IMR-90 (cell line): Measurements from ENCODE around the gene PNMA1. TPM values are rescaled to one million over a fixed set of nuclear protein-coding genes. Genes with fewer than 3 reads are reported as not detected.
A peak's percentile ranks its signal among the peaks of the same experiment; 100 is the strongest.

ENCODE experiments used
- ATAC-seq: fragments of 200-7000 bp; cut with Tn5 transposase; 2 replicates; pipeline ENCODE4 v1.9.1; 2020; ENCODE audit warnings: low read depth, mild to moderate bottlenecking, moderate library complexity
- BruUV-seq: library from RNA; stranded (reverse); fragments of 400-500 nt; replicated peaks from 2 replicates; lab custom pipeline; 2021; lab: Mats Ljungman, UMichigan
- CTCF ChIA-PET: fragments of 300-600 bp; formaldehyde crosslinking; extraction: SDS; loops from one replicate; lab custom pipeline; 2021; ENCODE audit warnings: antibody characterized with exemption; lab: Yijun Ruan, JAX
- POLR2A ChIA-PET: fragments of 300-600 bp; sonication (Branson Sonifier 250); formaldehyde crosslinking; loops from one replicate; lab custom pipeline; 2022; ENCODE audit warnings: antibody characterized with exemption; ENCODE audit not compliant: unreplicated experiment; lab: Charles Lee
- DNase-seq: peaks from one replicate; pipeline ENCODE4 v3.0.0; 2013
- H2AFZ ChIP-seq: replicated peaks from 2 replicates; pipeline ENCODE3; 2013; ENCODE audit warnings: low read length, mild to moderate bottlenecking; ENCODE audit not compliant: poor library complexity
- H2AK5ac ChIP-seq: 2 replicates; pipeline ENCODE4 v1.6.1; 2013; ENCODE audit warnings: low read depth, low read length, inconsistent platforms
- H2AK9ac ChIP-seq: replicated peaks from 2 replicates; pipeline ENCODE3; 2013; ENCODE audit warnings: mild to moderate bottlenecking, low read depth, low read length, moderate library complexity; ENCODE audit not compliant: poor library complexity
- H2BK120ac ChIP-seq: 2 replicates; pipeline ENCODE4 v1.6.1; 2013; ENCODE audit warnings: low read depth, low read length, inconsistent platforms
- H2BK15ac ChIP-seq: 3 replicates; pipeline ENCODE4 v1.6.1; 2013; ENCODE audit warnings: low read depth, low read length, inconsistent platforms
- H2BK20ac ChIP-seq: 2 replicates; pipeline ENCODE4 v1.6.1; 2013; ENCODE audit warnings: low read depth, mild to moderate bottlenecking, inconsistent platforms, low read length, moderate library complexity
- H2BK5ac ChIP-seq: 2 replicates; pipeline ENCODE4 v1.6.1; 2013; ENCODE audit warnings: mild to moderate bottlenecking, low read depth, low read length, inconsistent platforms; ENCODE audit not compliant: poor library complexity, severe bottlenecking
- H3K14ac ChIP-seq: replicated peaks from 2 replicates; pipeline ENCODE4 v1.6.1; 2013; ENCODE audit warnings: low read depth, low read length, inconsistent platforms
- H3K18ac ChIP-seq: 2 replicates; pipeline ENCODE4 v1.6.1; 2013; ENCODE audit warnings: low read depth, low read length, control low read depth
- H3K23ac ChIP-seq: 2 replicates; pipeline ENCODE4 v1.6.1; 2013; ENCODE audit warnings: low read depth, low read length, inconsistent platforms
- H3K27ac ChIP-seq: 2 replicates; pipeline ENCODE4 v1.5.1; 2013; ENCODE audit warnings: mild to moderate bottlenecking, control low read depth, low read length; ENCODE audit not compliant: insufficient read depth
- H3K27me3 ChIP-seq: 2 replicates; pipeline ENCODE4 v1.6.1; 2013; ENCODE audit warnings: low read length; ENCODE audit not compliant: control insufficient read depth, insufficient read depth
- H3K36me3 ChIP-seq: 2 replicates; pipeline ENCODE4 v1.6.1; 2013; ENCODE audit warnings: low read length, mixed read lengths; ENCODE audit not compliant: control insufficient read depth, insufficient read depth
- H3K4ac ChIP-seq: 2 replicates; pipeline ENCODE4 v1.6.1; 2013; ENCODE audit warnings: low read depth, low read length, inconsistent platforms
- H3K4me1 ChIP-seq: 2 replicates; pipeline ENCODE4 v1.6.1; 2013; ENCODE audit warnings: low read length, mixed read lengths; ENCODE audit not compliant: control insufficient read depth, insufficient read depth
- H3K4me2 ChIP-seq: 2 replicates; pipeline ENCODE4 v1.6.1; 2013; ENCODE audit warnings: low read depth, mild to moderate bottlenecking, control low read depth, low read length, moderate library complexity
- H3K4me3 ChIP-seq: 2 replicates; pipeline ENCODE4 v1.5.1; 2013; ENCODE audit warnings: low read depth, mild to moderate bottlenecking, control low read depth, low read length, moderate library complexity; ENCODE audit not compliant: insufficient read depth
- H3K56ac ChIP-seq: 2 replicates; pipeline ENCODE4 v1.6.1; 2013; ENCODE audit warnings: low read length, inconsistent platforms; ENCODE audit not compliant: insufficient read depth; ENCODE audit errors: extremely low read depth
- H3K79me1 ChIP-seq, 2 experiments: 2 replicates each; pipeline ENCODE4 v1.6.1; 2013; ENCODE audit warnings: low read length in 2 of 2, inconsistent platforms in 1 of 2, low read depth in 1 of 2
- H3K9ac ChIP-seq: 2 replicates; pipeline ENCODE4 v1.6.1; 2013; ENCODE audit warnings: low read depth, low read length, control low read depth
- H3K9me1 ChIP-seq: 2 replicates; pipeline ENCODE4 v1.6.1; 2013; ENCODE audit warnings: low read length, inconsistent platforms; ENCODE audit not compliant: insufficient read depth
- H3K9me3 ChIP-seq: 2 replicates; pipeline ENCODE4 v1.6.1; 2013; ENCODE audit warnings: low read length; ENCODE audit not compliant: control insufficient read depth, insufficient read depth
- H4K20me1 ChIP-seq: 2 replicates; pipeline ENCODE4 v1.6.1; 2013; ENCODE audit warnings: low read length, inconsistent platforms; ENCODE audit not compliant: insufficient read depth
- H4K5ac ChIP-seq: 2 replicates; pipeline ENCODE4 v1.6.1; 2013; ENCODE audit warnings: mild to moderate bottlenecking, low read depth, low read length, control low read depth
- H4K8ac ChIP-seq, 2 experiments: 2 replicates each; pipeline ENCODE4 v1.6.1; 2013; ENCODE audit warnings: low read depth in 2 of 2, low read length in 2 of 2, control low read depth in 1 of 2, inconsistent platforms in 1 of 2
- H4K91ac ChIP-seq: 2 replicates; pipeline ENCODE4 v1.6.1; 2013; ENCODE audit warnings: low read depth, low read length, inconsistent platforms; ENCODE audit not compliant: insufficient read depth
- CEBPB ChIP-seq: IDR thresholded peaks from 2 replicates; pipeline ENCODE4 v1.6.1; 2012; ENCODE audit warnings: low read depth, low read length, improper control_type of control experiment
- CHD1 ChIP-seq: IDR thresholded peaks from 2 replicates; pipeline ENCODE4 v1.6.1; 2012; ENCODE audit warnings: low read depth, low read length, improper control_type of control experiment
- ELK1 ChIP-seq: fragments of 150-350 bp; IDR thresholded peaks from 2 replicates; pipeline ENCODE4 v1.6.1; 2016; ENCODE audit warnings: low read depth, mild to moderate bottlenecking, low read length, moderate library complexity, borderline replicate concordance
- FOS ChIP-seq: fragments of 150-350 bp; IDR thresholded peaks from 2 replicates; pipeline ENCODE4 v1.6.1; 2016; ENCODE audit warnings: low read depth, low read length
- MAFK ChIP-seq: IDR thresholded peaks from 2 replicates; pipeline ENCODE4 v1.6.1; 2012; ENCODE audit warnings: low read depth, low read length, improper control_type of control experiment
- MXI1 ChIP-seq: IDR thresholded peaks from 2 replicates; pipeline ENCODE4 v1.6.1; 2012; ENCODE audit warnings: low read depth, mild to moderate bottlenecking, low read length, moderate library complexity, borderline replicate concordance
- NFE2L2 ChIP-seq: fragments of 150-350 bp; IDR thresholded peaks from 2 replicates; pipeline ENCODE4 v1.6.1; 2016; ENCODE audit warnings: low read depth, mild to moderate bottlenecking, low read length
- POLR2A ChIP-seq: IDR thresholded peaks from 2 replicates; pipeline ENCODE4 v1.6.1; 2012; ENCODE audit warnings: mild to moderate bottlenecking, low read depth, low read length
- RAD21 ChIP-seq: IDR thresholded peaks from 2 replicates; pipeline ENCODE4 v1.6.1; 2012; ENCODE audit warnings: low read length, improper control_type of control experiment
- RCOR1 ChIP-seq: IDR thresholded peaks from 2 replicates; pipeline ENCODE4 v1.6.1; 2012; ENCODE audit warnings: mild to moderate bottlenecking, low read length, improper control_type of control experiment; ENCODE audit not compliant: insufficient replicate concordance
- RFX5 ChIP-seq: IDR thresholded peaks from 2 replicates; pipeline ENCODE4 v1.8.0; 2012; ENCODE audit warnings: low read depth, mild to moderate bottlenecking, low read length, moderate library complexity
- SMC3 ChIP-seq: fragments of 150-350 bp; IDR thresholded peaks from 2 replicates; pipeline ENCODE4 v1.6.1; 2016; ENCODE audit warnings: low read depth, mild to moderate bottlenecking, antibody characterized with exemption, low read length, moderate library complexity
- WGBS, 2 experiments: methylation state at CpG; one replicate each; pipeline versions ENCODE4 v1.1.5 to v1.1.7; 2013; ENCODE audit warnings: missing lambda C conversion rate in 2 of 2; ENCODE audit not compliant: insufficient read length in 1 of 2; ENCODE audit errors: extremely low coverage in 2 of 2; 5-methylcytosine and 5-hydroxymethylcytosine counted together
- dilution Hi-C: fragments of 300-500 bp; cut with HindIII; formaldehyde crosslinking; loops from one replicate; pipeline ENCODE4 v1.14.3; 2018; ENCODE audit warnings: low sequenced_read_pairs; ENCODE audit not compliant: unreplicated experiment
- in situ Hi-C: fragments of 300-500 bp; cut with MboI; formaldehyde crosslinking; loops from 3 replicates; pipeline ENCODE4 v1.14.3; 2019; ENCODE audit warnings: low sequenced_read_pairs, inconsistent platforms, mixed read lengths
- intact Hi-C: fragments of 100-400 bp; cut with micrococcal nuclease; formaldehyde crosslinking; loops from 2 replicates; pipeline ENCODE4 v1.10.0; 2022
- polyA plus RNA-seq, 3 experiments: library from polyadenylated mRNA; depleted of rRNA; stranded (reverse); fragments of >200 nt; gene quantifications; 2 replicates each; pipeline ENCODE4 v1.2.3, GENCODE V29; 2012; ENCODE audit warnings: low replicate concordance in 1 of 3
- total RNA-seq: library from RNA; depleted of rRNA; stranded (reverse); fragments of >200 nt; gene quantifications from 2 replicates; pipeline ENCODE4 v1.2.3, GENCODE V29; 2012

Gene PNMA1
- total and polyA plus RNA-seq, 2 of the 4 experiments (the other 2 are of a cell fraction), result 6.5 to 28.2 TPM

GRCh38 chr14:73718418-73719251 is 4.5 kb upstream of the PNMA1 start:
- dilution Hi-C loops, result no loop called here
- H3K4me3 ChIP-seq, result no peak overlapping the region
- no peak overlapping the region for H2BK15ac ChIP-seq
- peak overlapping the region; percentile 18 for H2AFZ ChIP-seq
- intact Hi-C loops, result no loop called here
- ChIA-PET POLR2A (interaction anchor here (0.7 kb wide), 1 partner anchor 15 kb away, joined by 19 read pairs; no protein-coding TSS in a partner anchor), CTCF (no interaction called here)
- peak overlapping the region; percentile 38 for H3K27ac ChIP-seq
- peaks cover 20% of the 10 kb centered on the region for H3K4me1 ChIP-seq
- 35% methylated on average over 11 of the region's 55 CpGs; no CpG with 5 or more reads in 1 of the 2 experiments for WGBS, 2 experiments
- DNase-seq (no peak), ATAC-seq (no peak)
- H3K56ac ChIP-seq, result no peak overlapping the region; the same call in 1 of the 2 replicates
- H3K23ac ChIP-seq, result peak overlapping the region; percentile 25; the same call in 1 of the 2 replicates
- no peak for TF ChIP-seq CHD1
- no peak for TF ChIP-seq POLR2A
- no peak for TF ChIP-seq NFE2L2
- TF ChIP-seq RFX5, result no peak
- TF ChIP-seq CEBPB, result no peak
- no peak for TF ChIP-seq MXI1
- no peak for TF ChIP-seq ELK1
- no peak for TF ChIP-seq MAFK
- TF ChIP-seq SMC3, result no peak
- TF ChIP-seq FOS, result no peak
- TF ChIP-seq RCOR1, result no peak
- no peak for TF ChIP-seq RAD21
- H4K5ac ChIP-seq, result no peak overlapping the region
- no peak overlapping the region for H2BK20ac ChIP-seq
- H3K9me1 ChIP-seq, result peaks cover 12% of the 10 kb centered on the region
- H3K14ac ChIP-seq, result no peak overlapping the region
- no peak overlapping the region for H3K18ac ChIP-seq
- peak overlapping the region; percentile 53 for H2BK5ac ChIP-seq
- no peak overlapping the region for H3K4me2 ChIP-seq
- H2BK120ac ChIP-seq, result peak overlapping the region; percentile 6; the same call in 1 of the 2 replicates
- 0 out of 4 replicates have a peak overlapping the region, but pooled peaks of 1 of the 2 experiments have one; percentile 40 for H4K8ac ChIP-seq
- peak overlapping the region; percentile 46; the same call in 1 of the 2 replicates for H3K4ac ChIP-seq
- peak overlapping the region; percentile 61; the same call in 1 of the 2 replicates for H4K91ac ChIP-seq
- peaks cover 18 to 64% of the 10 kb centered on the region in 2 experiments for H3K79me1 ChIP-seq
- no TSS peak for BruUV-seq
- H2AK9ac ChIP-seq, result peak overlapping the region; percentile 75
- no peak overlapping the region; the same call in 1 of the 2 replicates for H2AK5ac ChIP-seq
- peaks cover 49% of the 10 kb centered on the region for H3K36me3 ChIP-seq
- H3K9ac ChIP-seq, result no peak overlapping the region
- no peaks in the 10 kb centered on the region for H3K27me3 ChIP-seq
- peaks cover 23% of the 10 kb centered on the region for H4K20me1 ChIP-seq
- H3K9me3 ChIP-seq, result no peaks in the 10 kb centered on the region
- in situ Hi-C loops, result no loop called here
